Skeletal muscle satellite cell (primary cell): ENCODE data around the gene FTCDNL1.

ENCODE experiments used
- H3K27me3 ChIP-seq: 2 replicates; pipeline ENCODE4 v1.7.0; 2013; ENCODE audit warnings: low read length; ENCODE audit not compliant: control insufficient read depth, insufficient read depth
- H3K36me3 ChIP-seq: 2 replicates; pipeline ENCODE4 v1.7.0; 2013; ENCODE audit warnings: mild to moderate bottlenecking, control low read depth, low read length; ENCODE audit not compliant: insufficient read depth
- H3K4me1 ChIP-seq: 2 replicates; pipeline ENCODE4 v1.7.0; 2013; ENCODE audit warnings: low read length; ENCODE audit not compliant: control insufficient read depth, insufficient read depth
- H3K4me2 ChIP-seq: 2 replicates; pipeline ENCODE4 v1.7.0; 2013; ENCODE audit warnings: mild to moderate bottlenecking, low read length
- H3K4me3 ChIP-seq: 2 replicates; pipeline ENCODE4 v1.7.0; 2013; ENCODE audit warnings: low read length
- H3K9ac ChIP-seq: 2 replicates; pipeline ENCODE4 v1.7.0; 2013; ENCODE audit warnings: mild to moderate bottlenecking, low read depth, low read length, moderate library complexity
- H3K9me3 ChIP-seq: replicated peaks from 2 replicates; pipeline ENCODE4 v1.7.0; 2013; ENCODE audit warnings: mild to moderate bottlenecking, control low read depth, low read length

The FTCDNL1 gene

DNA sequence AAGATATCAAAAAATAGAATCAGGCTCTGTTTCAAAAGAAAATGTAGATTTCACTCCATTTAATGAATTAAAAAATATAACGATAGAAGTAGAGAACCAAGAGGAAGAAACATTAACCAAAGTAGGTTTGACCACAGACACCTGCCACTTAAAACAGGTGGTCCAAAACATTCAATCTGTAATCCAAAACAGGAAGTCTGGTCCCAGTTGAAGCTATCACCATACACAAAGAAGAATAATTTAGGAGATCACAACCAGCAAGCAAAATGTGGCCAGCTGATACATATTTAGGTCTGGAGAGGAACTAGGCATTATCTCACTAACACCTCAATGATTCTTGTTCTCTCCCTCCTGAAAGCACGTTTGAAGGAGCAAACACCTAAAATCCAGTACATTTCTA lies 73.1 kb downstream of the FTCDNL1 start:
- Histone ChIP-seq H3K4me2 (no peak overlapping the region), H3K9me3 (no peaks in the 10 kb centered on the region), H3K9ac (no peak overlapping the region), H3K36me3 (no peaks in the 10 kb centered on the region), H3K4me3 (no peak overlapping the region), H3K4me1 (no peaks in the 10 kb centered on the region), H3K27me3 (peaks cover 3% of the 10 kb centered on the region)

DNA sequence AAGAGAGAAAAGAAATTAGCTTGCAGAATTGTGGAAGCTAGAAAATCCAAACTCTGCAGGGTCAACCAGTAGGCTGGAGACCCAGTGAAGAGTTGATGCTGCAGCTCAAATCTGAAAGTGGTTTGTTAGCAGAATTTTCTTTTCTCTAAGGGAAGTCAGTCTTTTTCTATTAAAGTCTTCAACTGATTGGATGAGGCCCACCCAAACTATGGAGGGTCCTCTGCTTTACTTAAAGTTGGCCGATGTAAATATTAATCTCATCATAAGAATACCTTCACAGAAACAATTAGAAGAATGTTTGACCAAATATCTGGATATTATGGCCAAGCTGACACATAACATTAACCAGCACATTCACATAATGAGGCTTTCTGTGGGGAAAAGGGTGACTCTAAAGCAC lies 73.7 kb downstream of the FTCDNL1 start:
- H3K9me3 ChIP-seq: no peaks in the 10 kb centered on the region
- no peaks in the 10 kb centered on the region for H3K36me3 ChIP-seq
- H3K4me1 ChIP-seq: no peaks in the 10 kb centered on the region
- no peak overlapping the region for H3K4me2 ChIP-seq
- no peak overlapping the region for H3K4me3 ChIP-seq
- H3K27me3 ChIP-seq: peaks cover 3% of the 10 kb centered on the region
- no peak overlapping the region for H3K9ac ChIP-seq

GRCh38 chr2:199775267-199775666 lies 75.7 kb downstream of the FTCDNL1 start:
- H3K4me3 ChIP-seq: no peak overlapping the region
- no peak overlapping the region for H3K9ac ChIP-seq
- no peaks in the 10 kb centered on the region for H3K9me3 ChIP-seq
- no peaks in the 10 kb centered on the region for H3K4me1 ChIP-seq
- no peak overlapping the region for H3K4me2 ChIP-seq
- no peaks in the 10 kb centered on the region for H3K36me3 ChIP-seq
- H3K27me3 ChIP-seq: peaks cover 3% of the 10 kb centered on the region

- H3K9ac ChIP-seq: no peak overlapping the region
- H3K36me3 ChIP-seq: no peaks in the 10 kb centered on the region
- H3K4me1 ChIP-seq: no peaks in the 10 kb centered on the region
- no peak overlapping the region for H3K4me2 ChIP-seq
- H3K4me3 ChIP-seq: no peak overlapping the region
- H3K27me3 ChIP-seq: no peaks in the 10 kb centered on the region
- no peaks in the 10 kb centered on the region for H3K9me3 ChIP-seq
These were observed 78.7 kb downstream of the FTCDNL1 start for GRCh38 chr2:199772035-199772976.

DNA sequence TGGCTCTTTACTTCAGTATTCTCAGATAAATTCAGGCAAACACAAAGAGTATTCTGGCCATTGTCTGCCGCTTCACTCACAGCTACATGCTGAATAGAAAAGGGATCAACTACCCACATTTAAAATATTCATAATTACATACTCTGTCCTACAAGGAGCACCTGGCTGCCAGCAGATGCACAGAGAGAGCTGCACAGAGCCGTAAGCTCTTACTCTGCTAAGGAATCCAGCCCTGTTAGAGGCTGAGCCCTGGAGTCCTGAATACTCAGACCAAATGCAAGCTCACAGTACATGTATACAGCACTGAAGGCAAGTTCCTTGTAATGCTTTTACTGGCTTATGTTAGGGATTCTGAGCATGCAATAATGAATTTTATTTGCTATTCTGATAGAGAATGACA lies 80.3 kb downstream of the FTCDNL1 start:
- Histone ChIP-seq H3K27me3 (no peaks in the 10 kb centered on the region), H3K4me2 (no peak overlapping the region), H3K4me1 (no peaks in the 10 kb centered on the region), H3K9me3 (no peaks in the 10 kb centered on the region), H3K4me3 (no peak overlapping the region), H3K36me3 (no peaks in the 10 kb centered on the region), H3K9ac (no peak overlapping the region)

DNA sequence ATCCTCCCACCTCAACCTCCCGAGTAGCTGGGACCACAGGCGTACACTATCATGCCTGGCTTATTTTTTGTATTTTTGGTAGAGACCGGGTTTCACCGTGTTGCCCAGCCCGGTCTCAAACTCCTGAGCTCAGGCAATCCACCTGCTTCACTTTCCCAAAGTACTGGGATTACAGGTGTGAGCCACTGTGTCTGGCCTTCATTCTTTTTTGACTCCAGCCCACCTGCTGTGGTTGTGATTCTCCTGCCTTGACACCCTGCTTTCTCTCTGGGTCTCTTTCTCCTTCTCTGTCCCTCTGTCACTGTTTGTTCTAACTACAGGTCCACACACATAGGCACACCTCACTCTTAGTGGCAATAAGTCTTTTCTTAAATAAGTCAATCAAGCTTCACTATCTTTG lies 85.3 kb downstream of the FTCDNL1 start:
- Histone ChIP-seq H3K4me3 (no peak overlapping the region), H3K27me3 (no peaks in the 10 kb centered on the region), H3K9me3 (no peaks in the 10 kb centered on the region), H3K4me2 (no peak overlapping the region), H3K36me3 (no peaks in the 10 kb centered on the region), H3K4me1 (no peaks in the 10 kb centered on the region), H3K9ac (no peak overlapping the region)

- H3K9ac ChIP-seq: no peak overlapping the region
- no peaks in the 10 kb centered on the region for H3K4me1 ChIP-seq
- H3K36me3 ChIP-seq: no peaks in the 10 kb centered on the region
- H3K9me3 ChIP-seq: no peaks in the 10 kb centered on the region
- no peak overlapping the region for H3K4me3 ChIP-seq
- H3K27me3 ChIP-seq: no peaks in the 10 kb centered on the region
- H3K4me2 ChIP-seq: no peak overlapping the region
These were observed 86.7 kb downstream of the FTCDNL1 start for GRCh38 chr2:199764273-199764800.

DNA sequence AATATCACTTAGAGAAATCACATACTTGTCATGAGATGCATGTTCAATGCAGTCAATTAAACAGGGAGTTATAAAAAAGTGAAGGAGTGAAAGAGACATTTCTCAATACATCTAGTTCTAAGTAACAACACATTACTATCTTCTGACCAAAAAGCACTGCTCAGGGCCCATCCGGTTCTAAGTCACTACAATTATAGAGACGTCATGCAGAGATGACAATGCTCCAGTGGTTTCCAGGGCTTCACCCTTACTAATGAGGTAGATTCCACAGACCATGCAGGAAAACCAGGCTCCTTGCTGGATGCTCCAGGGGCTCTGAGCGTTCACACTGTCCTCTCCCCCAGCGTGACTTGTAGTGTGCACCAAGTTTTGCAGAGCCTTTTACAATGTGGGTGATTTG lies 88.0 kb downstream of the FTCDNL1 start:
- Histone ChIP-seq H3K4me3 (no peak overlapping the region), H3K27me3 (no peaks in the 10 kb centered on the region), H3K4me2 (no peak overlapping the region), H3K9ac (no peak overlapping the region), H3K36me3 (no peaks in the 10 kb centered on the region), H3K9me3 (no peaks in the 10 kb centered on the region), H3K4me1 (no peaks in the 10 kb centered on the region)

DNA sequence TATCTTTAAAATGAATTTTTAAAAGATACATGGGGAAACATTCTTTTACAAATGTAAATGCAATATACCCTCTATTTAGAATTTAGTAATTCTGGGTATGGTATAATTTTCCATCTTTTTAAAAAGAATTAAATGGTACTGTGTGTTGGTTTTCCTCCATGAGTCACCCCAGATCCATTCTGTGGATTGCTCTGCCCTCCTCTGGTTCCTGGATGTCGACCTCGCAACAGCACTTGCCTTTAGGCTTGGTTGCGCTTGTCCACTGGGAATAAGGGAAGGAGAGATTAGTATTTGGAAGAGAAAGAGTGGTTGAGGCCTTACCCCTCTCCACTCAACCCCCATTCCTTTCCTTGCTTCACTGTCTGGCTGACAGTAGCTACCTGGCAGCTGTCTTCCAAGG lies 90.4 kb downstream of the FTCDNL1 start:
- Histone ChIP-seq H3K36me3 (no peaks in the 10 kb centered on the region), H3K9ac (no peak overlapping the region), H3K4me2 (no peak overlapping the region), H3K9me3 (no peaks in the 10 kb centered on the region), H3K4me3 (no peak overlapping the region), H3K27me3 (no peaks in the 10 kb centered on the region), H3K4me1 (no peaks in the 10 kb centered on the region)

DNA sequence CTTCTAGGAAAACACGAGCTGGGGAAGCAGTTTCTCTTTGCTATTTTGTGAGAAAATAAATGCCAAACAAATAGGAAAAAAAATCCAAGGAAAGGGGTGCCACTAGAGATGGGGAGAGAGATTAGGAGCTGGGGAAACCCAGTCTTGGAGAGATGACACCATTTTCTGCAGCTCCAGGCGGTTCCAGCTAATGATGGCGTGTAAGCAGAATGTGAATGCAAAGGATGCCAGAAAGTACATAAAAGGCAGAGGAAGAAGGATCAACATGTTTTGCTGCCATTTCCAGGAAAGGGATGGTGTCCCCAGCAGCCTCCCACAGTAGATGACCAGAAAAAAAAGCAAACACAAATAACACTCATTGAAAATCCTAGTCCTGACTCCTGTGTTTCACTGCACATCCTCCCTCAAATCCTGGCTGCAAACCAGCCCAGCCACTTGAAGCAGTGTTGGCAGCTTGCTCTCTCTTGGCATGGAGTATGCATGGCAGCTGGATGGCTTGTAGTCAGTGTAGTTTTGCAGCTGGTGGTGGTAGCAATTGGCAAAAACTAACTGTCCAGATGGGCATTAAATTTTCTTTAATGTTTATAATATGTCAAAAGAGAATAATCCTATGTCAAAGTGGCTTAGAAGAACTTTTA lies 93.6 kb downstream of the FTCDNL1 start:
- no peak overlapping the region for H3K4me3 ChIP-seq
- no peaks in the 10 kb centered on the region for H3K36me3 ChIP-seq
- H3K9ac ChIP-seq: no peak overlapping the region
- H3K27me3 ChIP-seq: no peaks in the 10 kb centered on the region
- no peaks in the 10 kb centered on the region for H3K9me3 ChIP-seq
- H3K4me2 ChIP-seq: no peak overlapping the region
- no peaks in the 10 kb centered on the region for H3K4me1 ChIP-seq

DNA sequence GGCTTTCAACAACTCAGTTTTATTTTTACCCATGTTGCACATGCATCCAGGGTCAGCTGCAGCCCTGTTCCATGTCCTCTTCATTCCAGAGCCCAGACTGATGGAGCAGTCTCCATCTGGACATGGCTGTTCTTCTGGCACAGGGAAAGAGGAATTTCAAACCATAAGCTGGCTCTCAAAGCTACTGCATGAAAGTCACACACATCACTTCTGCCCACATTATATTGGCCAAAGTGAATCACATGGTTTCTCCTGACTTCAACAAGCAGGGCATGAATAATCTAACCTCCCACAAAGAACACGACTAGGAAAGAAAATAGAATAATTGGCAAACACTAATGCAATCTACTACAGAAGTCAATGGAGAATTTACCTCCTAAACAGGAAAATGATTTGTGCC lies 94.2 kb downstream of the FTCDNL1 start:
- H3K4me2 ChIP-seq: no peak overlapping the region
- H3K27me3 ChIP-seq: no peaks in the 10 kb centered on the region
- no peak overlapping the region for H3K9ac ChIP-seq
- no peak overlapping the region for H3K4me3 ChIP-seq
- no peaks in the 10 kb centered on the region for H3K36me3 ChIP-seq
- H3K9me3 ChIP-seq: no peaks in the 10 kb centered on the region
- no peaks in the 10 kb centered on the region for H3K4me1 ChIP-seq
